CD4-positive, alpha-beta T cell treated with Interferon alpha-2 for 1 hour (primary cell): ENCODE data around the gene LYZL1.
"Not testable (repeated sequence)": the region's sequence is repeated elsewhere in the genome, so short reads cannot be mapped to it uniquely, and the experiment has no call there.

Experiments used
- DNase-seq, 2 donors: peaks; one replicate each; pipeline ENCODE4 v3.0.0-alpha.2; 2020 to 2022

The LYZL1 gene

GRCh38 chr10:29337526-29337925 lies 48.7 kb downstream of the LYZL1 start:
- not testable (repeated sequence) for DNase-seq

DNA sequence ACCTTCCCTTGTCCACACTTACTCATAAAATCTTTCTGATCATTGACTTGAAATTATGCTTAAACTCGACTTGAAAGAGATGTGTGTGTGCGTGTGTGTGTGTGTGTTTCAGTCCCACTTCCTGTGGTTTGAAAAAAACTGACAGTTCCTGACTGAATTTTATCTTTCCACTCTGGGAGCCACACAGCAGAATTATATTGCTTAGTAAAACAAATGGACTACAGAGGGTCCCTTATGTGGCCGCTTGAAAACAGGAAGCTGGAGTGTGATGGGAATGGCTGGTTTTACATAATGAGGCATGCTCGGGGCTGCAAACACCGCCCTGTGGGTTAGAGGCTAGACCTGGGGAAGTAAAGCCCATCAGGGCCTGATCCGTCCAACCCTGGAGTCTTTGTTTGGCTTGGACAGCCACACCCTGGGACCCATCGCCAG lies 54.8 kb downstream of the LYZL1 start:
- no peak for DNase-seq

DNA sequence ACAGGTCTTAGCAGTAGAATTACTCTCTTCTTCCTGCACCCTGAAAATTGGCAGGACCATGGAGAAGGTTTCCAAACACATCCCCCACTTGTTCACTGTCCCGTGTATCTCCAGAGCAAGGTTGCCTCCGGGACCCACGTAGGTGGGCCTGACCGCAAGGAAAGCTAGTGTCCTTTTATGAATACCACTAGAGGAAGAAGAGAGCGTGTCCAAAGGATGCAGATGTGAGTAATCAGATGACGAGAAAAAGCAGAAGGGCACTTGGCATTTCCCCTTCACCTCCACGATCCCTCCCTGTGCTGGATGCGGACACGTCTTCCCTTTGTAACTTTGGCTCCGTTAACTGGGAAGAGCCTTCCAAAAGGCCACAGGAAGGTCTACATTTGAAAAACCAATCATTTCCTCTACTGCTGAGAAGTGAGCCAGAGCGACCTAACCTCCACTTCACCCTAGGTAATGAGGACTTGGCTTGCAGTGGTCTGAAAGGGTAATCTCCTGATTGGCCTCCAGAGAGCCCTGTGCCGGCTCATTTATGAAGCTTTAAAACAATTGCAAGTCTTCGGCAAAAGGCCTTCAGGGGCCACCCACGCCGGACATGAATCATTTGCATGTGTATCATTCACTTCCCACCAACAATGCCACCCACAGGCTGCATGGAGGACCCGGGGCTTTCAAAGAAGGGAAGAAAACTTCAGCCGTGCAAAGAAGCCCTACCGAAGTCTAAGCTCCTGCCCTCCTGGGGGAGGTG lies 55.4 kb downstream of the LYZL1 start:
- no peak for DNase-seq

GRCh38 chr10:29345144-29345909 lies 56.5 kb downstream of the LYZL1 start:
- DNase-seq: no peak

GRCh38 chr10:29345910-29346209 lies 57.0 kb downstream of the LYZL1 start:
- DNase-seq: no peak

DNA sequence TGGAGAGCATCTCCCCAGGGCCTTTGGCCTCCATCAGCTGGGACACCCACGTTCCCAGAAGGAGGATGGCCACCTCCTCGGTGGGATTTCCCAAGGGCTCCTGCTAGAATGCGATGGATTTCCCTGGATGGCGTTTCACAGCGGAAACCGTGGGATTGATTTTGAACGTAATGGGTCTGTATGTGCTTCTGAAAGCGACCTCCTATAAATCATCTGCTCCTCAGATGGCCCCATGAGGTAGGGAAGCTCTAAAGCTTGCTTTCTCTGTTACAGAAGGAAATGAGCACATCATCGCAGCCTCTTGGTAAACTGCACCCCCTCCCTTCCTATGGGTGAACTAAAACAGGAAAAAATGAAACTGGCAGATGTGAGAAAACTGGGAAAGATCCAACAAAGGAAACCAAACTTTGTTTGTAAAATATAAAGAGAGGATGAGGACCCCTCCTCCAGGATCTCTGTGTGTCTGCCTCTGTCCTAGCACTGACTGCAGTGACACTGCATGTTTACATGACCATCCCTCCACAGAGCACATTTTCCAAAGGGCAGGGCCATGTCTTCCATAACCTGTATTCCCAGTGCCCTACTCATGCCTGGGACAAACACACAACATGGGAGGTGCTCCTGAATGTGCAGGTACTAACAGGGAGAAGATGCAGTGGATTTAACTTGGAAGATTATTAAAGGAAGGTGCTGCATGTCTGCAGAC lies 57.6 kb downstream of the LYZL1 start:
- DNase-seq: no peak

DNA sequence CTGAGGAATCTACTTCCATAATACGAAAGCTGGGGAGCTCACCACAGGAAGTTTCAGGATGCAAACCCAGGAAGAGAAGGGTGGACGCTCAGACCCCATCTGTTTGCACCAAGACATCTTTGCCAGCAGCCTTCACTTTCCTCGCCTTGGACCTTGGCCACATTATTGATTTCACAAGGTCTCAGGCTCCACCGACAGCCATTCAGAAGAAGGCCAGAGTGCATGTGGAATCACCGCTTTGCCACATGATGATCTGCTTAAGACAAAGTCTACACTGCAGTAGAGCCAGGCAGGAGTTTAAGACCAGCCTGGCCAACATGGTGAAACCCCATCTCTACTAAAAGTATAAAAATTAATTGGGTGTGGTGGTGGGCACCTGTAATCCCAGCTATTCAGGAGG lies 60.0 kb downstream of the LYZL1 start:
- DNase-seq: no peak

DNA sequence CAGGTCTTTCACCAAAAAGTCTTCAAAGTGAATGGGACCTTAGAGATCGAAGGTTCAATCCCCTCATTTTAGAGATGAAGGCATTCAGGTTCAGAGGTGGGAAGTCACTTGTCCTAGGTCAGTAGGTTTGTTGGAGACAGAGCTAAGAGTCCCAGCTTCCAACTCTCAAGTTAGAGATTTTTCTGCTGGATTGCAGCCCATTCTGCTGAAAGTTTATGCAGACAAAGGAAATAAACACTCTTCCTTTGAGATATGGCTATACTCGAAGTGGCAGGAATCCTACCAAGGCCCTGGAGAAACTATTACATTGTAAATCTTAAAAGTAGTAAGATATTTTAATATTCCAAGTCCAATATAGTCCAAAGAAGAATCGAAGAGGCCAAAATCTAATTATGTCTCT lies 64.4 kb downstream of the LYZL1 start:
- DNase-seq: no peak

GRCh38 chr10:29353887-29354561 lies 65.2 kb downstream of the LYZL1 start:
- DNase-seq: no peak

DNA sequence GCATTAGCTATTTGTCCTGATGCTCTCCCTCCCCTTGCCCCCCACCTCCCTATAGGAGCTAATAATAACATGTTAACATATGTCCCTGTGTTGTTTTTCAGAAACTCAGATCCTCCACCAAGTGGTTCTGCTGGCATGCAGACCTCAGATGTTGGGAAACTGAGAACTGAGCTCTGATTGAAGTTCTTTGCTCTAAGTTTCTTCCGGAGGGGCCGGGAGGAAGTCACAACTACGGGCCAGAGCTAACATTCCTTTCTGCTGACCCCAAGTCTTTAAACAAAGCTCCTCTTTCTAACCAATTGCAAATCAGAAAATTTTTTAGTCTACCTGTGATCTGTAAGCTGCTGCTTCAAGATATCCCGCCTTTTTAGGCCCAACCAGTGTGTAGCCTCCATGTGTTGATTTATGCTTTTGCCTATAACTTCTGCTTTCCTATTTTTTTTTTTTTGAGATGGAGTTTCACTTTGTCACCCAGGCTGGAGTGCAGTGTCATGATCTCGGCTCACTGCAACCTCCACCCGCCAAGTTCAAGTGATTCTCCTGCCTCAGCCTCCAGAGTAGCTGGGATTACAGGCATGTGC lies 66.6 kb downstream of the LYZL1 start:
- no peak for DNase-seq

DNA sequence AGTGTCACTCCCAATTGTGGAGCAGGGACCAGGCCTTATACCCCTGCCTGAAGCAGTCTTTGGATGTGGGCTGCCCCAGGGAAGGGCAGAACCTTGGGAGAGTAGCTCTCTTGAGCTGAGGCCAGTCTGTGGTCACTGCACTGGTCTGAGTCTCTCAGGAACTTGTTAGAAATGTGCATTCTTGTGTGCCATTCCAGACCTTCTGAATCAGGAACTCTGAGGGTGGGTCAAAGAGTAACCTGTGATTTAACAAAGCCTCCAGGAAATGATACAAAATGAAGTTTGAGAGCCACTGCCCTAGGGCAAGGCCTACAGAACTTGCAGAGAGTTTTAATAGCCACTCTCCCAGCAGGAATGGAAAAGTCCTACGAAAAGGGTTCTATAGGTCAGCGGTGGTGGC lies 68.1 kb downstream of the LYZL1 start:
- DNase-seq: no peak

DNA sequence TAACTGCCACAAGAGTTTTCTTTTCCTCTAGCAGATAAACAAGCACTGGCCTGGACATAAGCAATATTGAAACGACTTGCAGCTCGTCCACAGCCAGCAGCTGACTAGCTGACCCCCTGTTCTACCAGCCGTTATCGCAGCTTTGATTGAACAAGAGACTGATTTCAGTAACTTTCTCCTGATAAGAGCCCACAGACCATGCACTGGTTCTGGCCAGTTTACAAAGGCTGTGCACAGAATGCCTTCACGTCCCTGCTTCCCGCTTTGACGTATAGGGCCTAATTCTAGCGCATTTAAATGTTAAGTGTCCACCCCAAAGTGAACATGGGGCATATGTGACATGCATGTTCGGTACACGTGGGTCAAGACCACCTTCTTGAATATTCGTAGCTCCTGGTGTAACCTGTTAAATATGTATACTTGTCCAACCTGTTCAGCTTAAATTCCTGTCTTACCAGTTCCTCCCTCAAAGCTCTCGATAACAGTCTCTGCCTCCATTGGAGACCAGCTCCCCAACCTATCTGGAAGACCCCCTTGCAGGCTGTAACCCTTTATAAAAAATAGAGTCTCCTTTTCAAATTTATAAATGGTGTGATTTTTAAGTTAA lies 69.2 kb downstream of the LYZL1 start:
- DNase-seq: no peak

DNA sequence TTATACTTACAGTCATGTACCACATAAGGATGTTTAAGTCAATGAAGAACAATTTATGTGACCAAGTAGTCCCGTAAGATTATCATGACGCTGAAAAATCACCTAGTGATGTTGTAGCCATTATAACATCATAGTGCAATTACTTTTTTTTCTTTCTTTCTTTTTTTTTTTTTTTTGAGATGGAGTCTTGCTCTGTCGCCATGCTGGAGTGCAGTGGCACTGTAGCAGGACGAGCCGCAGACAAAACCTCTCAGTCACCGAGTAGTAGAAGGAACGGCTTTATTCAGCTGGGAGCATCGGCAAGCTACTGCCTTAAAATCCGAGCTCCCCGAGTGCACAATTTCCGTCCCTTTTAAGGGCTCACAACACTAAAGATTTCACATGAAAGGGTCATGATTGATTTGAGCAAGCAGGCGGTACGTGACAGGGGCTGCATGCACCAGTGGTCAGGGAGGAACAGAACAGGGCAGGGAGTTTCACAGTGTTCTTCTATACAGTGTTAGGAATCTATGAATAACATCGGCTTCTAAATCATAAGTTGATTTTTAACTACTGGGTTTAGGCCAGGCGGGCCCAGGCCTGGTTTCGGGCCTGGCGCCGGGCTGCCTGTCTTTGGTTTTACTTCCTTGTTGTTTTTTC lies 71.5 kb downstream of the LYZL1 start:
- not testable (repeated sequence) for DNase-seq
